ENCODE data around the gene KIAA1191.

Gene KIAA1191

GRCh38 chr5:176341325-176342157 is 20.0 kb downstream of the KIAA1191 start:
- TF ChIP-seq CTCF (IDR thresholded peaks at IDR 0.05; ENCODE audit: control insufficient read depth, insufficient read depth, low read depth, low read length, missing control alignments): no peak
- DNase-seq (ENCODE audit: low read depth): no peak
- H3K4me3 ChIP-seq (ENCODE audit: control insufficient read depth, low read depth, low read length): no peak overlapping the region

- DNase-seq (ENCODE audit: low read depth): no peak
- TF ChIP-seq CTCF (IDR thresholded peaks at IDR 0.05; ENCODE audit: control insufficient read depth, insufficient read depth, low read depth, low read length, missing control alignments): no peak
- no peak overlapping the region for H3K4me3 ChIP-seq (ENCODE audit: control insufficient read depth, low read depth, low read length)
Measured at GRCh38 chr5:176339304-176339703, 22.3 kb downstream of the KIAA1191 start.

GRCh38 chr5:176337913-176338312 is 23.7 kb downstream of the KIAA1191 start:
- DNase-seq (ENCODE audit: low read depth): no peak
- no peak for TF ChIP-seq CTCF (IDR thresholded peaks at IDR 0.05; ENCODE audit: control insufficient read depth, insufficient read depth, low read depth, low read length, missing control alignments)
- H3K4me3 ChIP-seq (ENCODE audit: control insufficient read depth, low read depth, low read length): no peak overlapping the region

GRCh38 chr5:176334031-176334770 is 27.4 kb downstream of the KIAA1191 start:
- DNase-seq (ENCODE audit: low read depth): no peak
- TF ChIP-seq CTCF (IDR thresholded peaks at IDR 0.05; ENCODE audit: control insufficient read depth, insufficient read depth, low read depth, low read length, missing control alignments): no peak

GRCh38 chr5:176320577-176320976 is 41.0 kb downstream of the KIAA1191 start:
- no peak for DNase-seq (ENCODE audit: low read depth)
- H3K4me3 ChIP-seq (ENCODE audit: control insufficient read depth, low read depth, low read length): no peak overlapping the region
- TF ChIP-seq CTCF (IDR thresholded peaks at IDR 0.05; ENCODE audit: control insufficient read depth, insufficient read depth, low read depth, low read length, missing control alignments): no peak

More at GRCh38 chr5:176334031-176334770, 27.4 kb downstream of the KIAA1191 start:
- H3K4me3 ChIP-seq (ENCODE audit: control insufficient read depth, low read depth, low read length): no peak overlapping the region

GRCh38 chr5:176319827-176320554 is 41.6 kb downstream of the KIAA1191 start:
- H3K4me3 ChIP-seq (ENCODE audit: control insufficient read depth, low read depth, low read length): no peak overlapping the region
- TF ChIP-seq CTCF (IDR thresholded peaks at IDR 0.05; ENCODE audit: control insufficient read depth, insufficient read depth, low read depth, low read length, missing control alignments): no peak
- DNase-seq (ENCODE audit: low read depth): no peak

All from AG09309 (cell line).